OCI-M2 (cell line): ENCODE results near the gene LRRK2.

Source experiments
- DNase-seq: peaks from one replicate; lab custom pipeline; 2025; ENCODE audit not compliant: unreplicated experiment; lab: John Stamatoyannopoulos, UW

The LRRK2 gene

GRCh38 chr12:40224439-40225291, at the start of gene LRRK2:
LRRK2 (plus strand) TSS chr12:40224997; CDS start chr12:40225132, 135 bp downstream.
- DNase-seq, result no peak

DNA sequence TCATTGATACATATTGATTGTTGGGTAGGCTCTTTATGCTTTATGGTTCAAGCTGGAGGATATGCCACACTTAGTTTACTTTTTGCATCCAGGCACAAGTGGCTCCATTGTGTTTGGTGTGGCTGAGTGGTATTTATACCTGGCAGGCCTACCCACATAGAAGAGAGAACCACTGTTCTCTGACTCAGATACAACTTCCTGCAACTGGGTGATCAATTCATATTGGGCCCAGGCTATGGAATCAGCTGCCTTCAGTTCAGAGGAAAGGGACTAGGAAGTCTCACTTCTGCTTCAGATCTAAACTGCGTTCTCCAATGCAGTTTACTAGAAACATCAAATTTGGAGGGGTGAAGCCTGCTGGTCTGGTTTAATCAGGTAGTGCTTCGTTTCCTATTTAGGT, 49.8 kb upstream of the LRRK2 start:
- DNase-seq, result no peak

GRCh38 chr12:40175489-40175888, 49.3 kb upstream of the LRRK2 start:
- DNase-seq, result no peak

GRCh38 chr12:40178701-40179100, 46.1 kb upstream of the LRRK2 start:
- no peak for DNase-seq

DNA sequence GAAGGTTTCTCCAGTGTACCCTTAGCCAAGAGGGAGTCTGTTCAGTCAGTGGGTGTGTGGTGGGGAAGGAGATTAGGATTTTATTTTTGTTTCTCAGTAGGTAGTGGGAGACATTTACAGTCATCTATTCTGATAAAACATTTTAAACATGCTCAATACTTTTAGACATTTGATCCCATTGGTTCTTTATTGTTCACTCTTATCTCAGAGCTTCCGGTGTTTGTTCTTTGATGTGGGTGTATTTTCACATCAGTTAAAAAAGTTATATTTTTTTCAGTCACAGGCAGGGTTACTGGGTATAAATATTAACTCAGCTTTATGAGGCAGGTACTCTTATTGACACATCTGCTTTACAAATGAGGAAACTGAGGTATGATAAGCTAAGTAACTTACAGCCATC, 43.3 kb upstream of the LRRK2 start:
- no peak for DNase-seq

DNA sequence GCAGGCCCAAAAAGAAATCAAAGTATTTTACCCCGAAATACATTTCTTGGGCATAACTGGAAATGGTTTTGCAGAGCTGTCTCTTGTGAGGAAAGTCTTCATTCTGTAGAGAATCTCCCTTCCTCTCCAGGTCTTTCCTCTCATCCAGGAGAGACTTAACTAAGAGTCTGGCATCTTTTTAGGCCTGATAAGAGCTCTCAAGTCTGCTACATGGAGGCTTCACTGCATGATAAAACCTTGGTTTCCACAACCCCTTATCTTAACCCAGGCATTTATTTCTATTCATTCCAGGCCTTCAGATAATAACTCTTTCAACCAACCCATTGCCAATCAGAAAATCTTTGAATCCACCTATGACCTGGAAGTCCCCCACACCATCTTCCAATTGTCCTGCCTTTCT, 41.1 kb upstream of the LRRK2 start:
- no peak for DNase-seq

DNA sequence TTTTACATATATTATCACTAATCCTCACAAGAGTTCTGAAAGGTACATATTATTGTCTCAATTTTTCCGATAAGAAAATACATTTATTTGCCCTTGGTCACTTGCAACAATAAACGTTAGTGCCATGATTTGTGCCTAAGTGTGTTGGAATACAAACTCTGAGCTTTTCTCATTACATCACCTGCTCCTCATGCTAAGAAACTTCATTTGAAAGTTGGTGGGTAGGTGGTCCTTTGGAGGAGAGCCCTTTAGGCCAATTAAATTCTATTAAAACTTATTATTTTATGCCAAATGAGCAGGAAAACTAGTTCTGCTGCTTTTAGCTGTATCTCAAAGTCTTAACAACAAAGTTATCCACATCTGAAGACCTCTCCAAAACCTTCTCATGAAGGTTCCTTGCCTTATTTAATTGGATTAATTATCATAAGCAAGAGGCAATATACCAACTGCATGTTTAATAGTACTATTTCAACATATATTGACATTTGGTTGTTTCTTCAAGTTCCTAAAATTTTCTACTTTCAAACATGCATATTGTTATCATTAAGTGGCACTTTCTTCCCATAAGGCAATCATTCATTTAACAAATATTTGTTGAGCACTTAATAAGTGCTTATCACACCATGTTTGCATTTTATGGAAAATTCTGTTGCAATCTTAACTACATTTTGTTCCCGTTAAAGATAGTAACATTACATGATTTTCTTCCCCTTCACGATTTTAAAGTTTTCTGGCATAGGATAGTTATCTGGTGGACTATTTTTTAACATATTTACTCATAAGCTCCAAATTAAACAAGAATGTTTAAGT, 40.1 kb upstream of the LRRK2 start:
- DNase-seq, result no peak

DNA sequence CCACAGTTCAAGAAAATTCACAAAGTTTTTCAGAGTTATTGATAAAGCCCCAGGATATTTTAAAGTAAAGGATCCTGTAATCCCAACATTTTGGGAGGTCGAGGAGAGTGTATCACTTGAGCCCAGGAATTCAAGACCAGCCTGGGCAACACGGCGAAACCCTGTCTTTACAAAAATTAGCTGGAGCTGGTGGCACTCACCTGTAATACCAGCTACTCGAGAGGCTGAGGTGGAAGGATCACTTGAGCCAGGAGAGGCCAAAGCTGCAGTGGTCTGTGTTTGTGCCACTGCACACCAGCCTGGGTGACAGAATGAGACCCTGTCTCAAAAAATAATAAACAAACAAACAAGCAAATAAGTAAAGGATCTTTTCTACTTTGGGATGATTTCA, 39.5 kb upstream of the LRRK2 start:
- no peak for DNase-seq

- no peak for DNase-seq
Measured at GRCh38 chr12:40188558-40189320, 36.1 kb upstream of the LRRK2 start.

DNA sequence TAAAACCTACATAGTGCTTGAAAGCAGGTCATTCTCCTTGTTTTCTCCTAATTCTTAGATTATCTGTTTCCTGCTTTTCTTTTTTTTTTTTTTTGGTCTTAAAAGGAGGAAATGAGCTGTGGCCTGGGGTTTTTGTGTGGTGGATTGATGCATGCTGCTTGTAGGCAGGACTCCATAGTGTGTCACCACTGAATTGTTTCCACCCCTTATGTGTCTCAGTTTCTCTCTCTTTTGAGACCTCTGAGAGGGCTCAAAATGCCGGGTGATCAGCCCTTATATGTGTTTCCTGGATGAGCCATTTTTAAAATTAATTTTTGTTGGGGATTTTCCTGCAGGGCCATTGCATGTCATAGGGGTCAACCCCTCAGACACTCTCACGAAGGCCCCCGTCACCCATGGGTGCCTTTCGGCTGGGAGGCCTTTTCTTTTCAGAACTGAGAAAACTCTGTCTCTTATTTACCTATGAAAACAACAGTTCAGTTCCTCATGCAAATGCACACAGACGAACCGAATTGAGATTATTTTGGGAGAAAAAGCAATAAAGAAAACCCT, 32.0 kb upstream of the LRRK2 start:
- DNase-seq, result no peak

DNA sequence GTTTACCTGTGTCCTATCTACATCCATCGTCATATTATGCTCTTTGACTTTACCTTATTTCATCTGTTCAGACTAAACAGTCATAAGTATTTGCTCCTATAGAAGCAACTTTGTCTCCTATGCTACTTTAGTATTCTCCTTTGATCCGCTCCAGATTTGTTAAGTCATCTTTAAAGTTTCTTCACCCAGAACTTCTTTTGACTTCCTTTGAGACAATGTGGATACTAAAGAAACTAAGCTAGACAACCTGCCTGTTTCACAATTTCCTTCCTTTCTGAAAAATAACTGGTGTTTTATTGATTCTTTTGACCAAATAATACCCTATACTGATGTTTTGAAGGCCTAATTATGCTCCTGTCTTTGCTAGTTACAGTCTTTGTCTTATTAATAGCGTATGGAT, 30.0 kb upstream of the LRRK2 start:
- DNase-seq, result no peak

- DNase-seq, result no peak
Measured at GRCh38 chr12:40197590-40197989, 27.2 kb upstream of the LRRK2 start.

DNA sequence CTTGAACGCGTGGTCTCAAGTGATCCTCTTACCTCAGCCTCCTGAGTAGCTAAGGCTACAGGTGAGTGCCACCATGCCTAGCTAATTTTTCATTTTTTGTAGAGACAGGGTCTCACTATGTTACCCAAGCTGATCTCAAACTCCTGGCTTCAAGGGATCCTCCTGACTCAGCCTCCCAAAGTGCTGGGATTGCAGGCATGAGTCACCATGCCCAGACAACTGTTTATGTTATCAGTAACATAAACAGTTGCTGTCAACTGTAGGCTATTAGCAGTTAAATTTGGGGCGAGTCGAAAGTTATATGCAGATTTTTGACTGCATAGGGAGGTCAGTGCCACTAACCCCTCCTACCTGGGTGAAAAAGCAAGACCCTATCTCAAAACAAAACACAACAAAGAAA, 26.2 kb upstream of the LRRK2 start:
- DNase-seq, result no peak

GRCh38 chr12:40202095-40203059, 22.4 kb upstream of the LRRK2 start:
- no peak for DNase-seq

GRCh38 chr12:40203060-40203430, 21.8 kb upstream of the LRRK2 start:
- DNase-seq, result no peak

DNA sequence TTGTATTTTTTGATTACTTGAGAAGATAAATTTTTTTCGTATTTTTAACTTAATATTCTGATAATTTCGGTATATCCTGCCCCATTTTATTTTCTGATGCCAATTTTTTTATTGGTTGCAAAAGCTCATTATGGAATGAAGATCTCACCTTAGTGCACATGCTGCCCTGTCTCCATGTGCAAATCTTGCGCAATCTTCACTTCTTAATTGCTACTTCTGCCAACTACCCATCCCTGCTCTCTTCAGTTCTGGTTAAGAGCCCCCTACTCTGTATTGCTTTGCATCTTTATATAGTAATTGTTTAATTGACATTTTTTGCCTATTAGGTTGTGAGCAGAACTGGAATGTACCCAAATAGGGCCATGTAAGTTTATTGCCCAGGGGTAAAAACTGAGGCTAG, 20.5 kb upstream of the LRRK2 start:
- DNase-seq, result no peak

DNA sequence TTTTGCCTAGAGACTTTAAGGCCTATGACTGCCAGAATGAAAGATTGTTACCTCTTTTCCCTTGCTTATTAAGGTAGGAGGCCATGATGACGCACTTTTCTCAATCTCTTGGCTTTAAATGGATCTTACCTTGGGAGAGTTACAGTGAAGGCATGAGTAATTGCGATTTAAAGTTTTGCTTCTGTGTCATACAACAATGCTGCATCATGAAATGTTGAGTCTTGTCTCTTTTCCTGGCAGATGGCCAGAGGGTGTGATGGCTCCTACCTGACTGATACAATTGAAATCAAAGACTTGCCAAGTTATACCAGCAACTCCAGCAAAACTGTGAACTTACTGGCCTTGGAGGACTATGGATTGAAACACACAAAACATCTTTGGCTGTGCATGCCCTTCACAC, 17.2 kb upstream of the LRRK2 start:
- DNase-seq, result no peak

DNA sequence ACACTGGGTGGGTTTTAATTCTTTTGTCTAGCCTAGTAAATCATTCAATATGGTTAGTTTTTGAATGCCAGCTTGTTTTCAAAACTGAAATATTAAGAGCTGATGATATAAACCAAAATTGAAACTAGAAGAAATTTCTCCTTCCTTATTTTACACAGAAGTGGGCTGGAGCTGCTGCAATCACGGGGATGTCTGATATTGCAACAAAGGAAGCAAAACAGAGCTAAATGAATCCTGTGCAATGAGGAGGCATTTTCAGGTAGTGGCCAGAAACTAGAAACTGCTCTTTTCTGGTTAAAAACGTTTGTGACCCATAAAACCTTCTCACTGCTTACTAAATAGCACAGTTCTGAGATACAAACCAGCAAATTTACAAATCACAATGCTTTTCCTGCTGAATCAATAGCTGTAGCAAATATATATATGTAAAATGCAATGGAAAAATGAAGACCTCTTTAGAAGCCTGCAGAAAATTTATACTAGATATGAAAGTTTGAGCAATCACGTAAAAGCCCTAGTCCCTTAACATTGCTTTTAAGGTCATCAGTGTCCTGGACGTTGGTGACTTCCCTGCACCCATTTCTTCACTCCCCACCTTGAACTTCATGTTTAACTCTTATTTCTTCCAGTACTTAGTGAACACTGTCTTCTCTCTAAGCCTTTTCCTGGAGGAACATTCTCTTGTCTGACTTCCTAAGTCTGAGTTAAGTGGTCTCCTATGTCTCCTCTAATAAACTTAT, 15.9 kb upstream of the LRRK2 start:
- no peak for DNase-seq

- DNase-seq, result no peak
Measured at GRCh38 chr12:40209886-40210285, 14.9 kb upstream of the LRRK2 start.
